ENCODE measurements around the gene TRAIP. TPM values are rescaled to one million over a fixed set of nuclear protein-coding genes. Genes with fewer than 3 reads are reported as not detected.
"Not testable (repeated sequence)": the region's sequence is repeated elsewhere in the genome, so short reads cannot be mapped to it uniquely, and the experiment has no call there.

Gene TRAIP
- total RNA-seq, 1 donor from 2014 or later = 30.4 TPM

GRCh38 chr3:49823131-49823530, 33.2 kb downstream of the TRAIP start:
- DNase-seq; H3K36me3 Mint-ChIP-seq (ENCODE audit: low read depth); H3K4me1 Mint-ChIP-seq; H3K9me3 Mint-ChIP-seq; H3K27me3 Mint-ChIP-seq; H3K4me3 Mint-ChIP-seq; intact Hi-C loops (cut with micrococcal nuclease); H3K27ac Mint-ChIP-seq: not testable (repeated sequence)

GRCh38 chr3:49813497-49814174, 42.7 kb downstream of the TRAIP start, which contains the start of gene UBA7:
TSS of gene UBA7 (minus strand) at chr3:49813953. CDS start at chr3:49813787, 166 bp downstream.
- no peaks in the 10 kb centered on the region for H3K9me3 Mint-ChIP-seq
- DNase-seq = peak; percentile 86
- intact Hi-C loops (cut with micrococcal nuclease) = loop anchor here (1.0 kb wide), 1 partner anchor 11 kb away; no protein-coding TSS in a partner anchor

GRCh38 chr3:49812916-49813496, 43.4 kb downstream of the TRAIP start:
- no peak for DNase-seq
- intact Hi-C loops (cut with micrococcal nuclease) = loop anchor here (1.0 kb wide), 1 partner anchor 11 kb away; no protein-coding TSS in a partner anchor
- Mint-ChIP-seq H3K27ac (peak overlapping the region; percentile 95), H3K9me3 (no peaks in the 10 kb centered on the region), H3K4me1 (peaks cover 32% of the 10 kb centered on the region), H3K36me3 (ENCODE audit: low read depth) (peaks cover 20% of the 10 kb centered on the region), H3K27me3 (no peaks in the 10 kb centered on the region), H3K4me3 (peak overlapping the region; percentile 96)

More at GRCh38 chr3:49813497-49814174, 42.7 kb downstream of the TRAIP start, which contains the start of gene UBA7:
- Mint-ChIP-seq H3K4me1 (peaks cover 29% of the 10 kb centered on the region), H3K36me3 (ENCODE audit: low read depth) (peaks cover 20% of the 10 kb centered on the region), H3K27ac (peak within 1 kb of the TSS; percentile 95), H3K4me3 (peak within 1 kb of the TSS; percentile 96), H3K27me3 (no peaks in the 10 kb centered on the region)

- Mint-ChIP-seq H3K27me3 (peaks cover 3% of the 10 kb centered on the region), H3K4me3 (no peak overlapping the region), H3K27ac (no peak overlapping the region), H3K9me3 (no peaks in the 10 kb centered on the region), H3K36me3 (ENCODE audit: low read depth) (peaks cover 24% of the 10 kb centered on the region), H3K4me1 (peaks cover 45% of the 10 kb centered on the region)
- DNase-seq = no peak
- intact Hi-C loops (cut with micrococcal nuclease) = no loop called here
These were observed 48.8 kb downstream of the TRAIP start for GRCh38 chr3:49807431-49808114.

- no peak for DNase-seq
- Mint-ChIP-seq H3K27me3 (peaks cover 8% of the 10 kb centered on the region), H3K27ac (no peak overlapping the region), H3K4me3 (peak overlapping the region; percentile 7), H3K4me1 (peaks cover 45% of the 10 kb centered on the region), H3K36me3 (ENCODE audit: low read depth) (peaks cover 21% of the 10 kb centered on the region), H3K9me3 (no peaks in the 10 kb centered on the region)
- intact Hi-C loops (cut with micrococcal nuclease) = no loop called here
These were observed 49.5 kb downstream of the TRAIP start for GRCh38 chr3:49806850-49807249.

- H3K27ac Mint-ChIP-seq = peak overlapping the region; percentile 37
- intact Hi-C loops (cut with micrococcal nuclease) = no loop called here
- peaks cover 15% of the 10 kb centered on the region for H3K36me3 Mint-ChIP-seq (ENCODE audit: low read depth)
- no peak for DNase-seq
- peaks cover 16% of the 10 kb centered on the region for H3K27me3 Mint-ChIP-seq
- H3K4me1 Mint-ChIP-seq = peaks cover 44% of the 10 kb centered on the region
- peak overlapping the region; percentile 7 for H3K4me3 Mint-ChIP-seq
- no peaks in the 10 kb centered on the region for H3K9me3 Mint-ChIP-seq
These were observed 50.3 kb downstream of the TRAIP start for GRCh38 chr3:49805897-49806701.

- Mint-ChIP-seq H3K4me1 (peaks cover 40% of the 10 kb centered on the region), H3K4me3 (no peak overlapping the region), H3K36me3 (ENCODE audit: low read depth) (peaks cover 13% of the 10 kb centered on the region), H3K27ac (peak overlapping the region; percentile 45), H3K27me3 (peaks cover 18% of the 10 kb centered on the region), H3K9me3 (no peaks in the 10 kb centered on the region)
- intact Hi-C loops (cut with micrococcal nuclease) = no loop called here
- no peak for DNase-seq
These were observed 51.0 kb downstream of the TRAIP start for GRCh38 chr3:49805367-49805782.

GRCh38 chr3:49804141-49805041, 52.0 kb downstream of the TRAIP start:
- H3K27ac Mint-ChIP-seq = peak overlapping the region; percentile 26
- peak overlapping the region; percentile 80 for H3K4me3 Mint-ChIP-seq
- peaks cover 18% of the 10 kb centered on the region for H3K27me3 Mint-ChIP-seq
- DNase-seq = no peak
- H3K9me3 Mint-ChIP-seq = no peaks in the 10 kb centered on the region
- H3K4me1 Mint-ChIP-seq = peaks cover 40% of the 10 kb centered on the region
- intact Hi-C loops (cut with micrococcal nuclease) = loop anchor here (5.0 kb wide), 2 partner anchors 53 to 283 kb away; partner anchors contain the start of genes RBM5 and TRAIP
- H3K36me3 Mint-ChIP-seq (ENCODE audit: low read depth) = peaks cover 5% of the 10 kb centered on the region

- H3K4me3 Mint-ChIP-seq = peak overlapping the region; percentile 80
- peaks cover 40% of the 10 kb centered on the region for H3K4me1 Mint-ChIP-seq
- no peak for DNase-seq
These were observed 52.8 kb downstream of the TRAIP start for GRCh38 chr3:49803465-49804140.

GRCh38 chr3:49802719-49803464, 53.5 kb downstream of the TRAIP start, which contains the start of gene INKA1:
TSS of gene INKA1 (plus strand) at chr3:49803261. CDS start at chr3:49803393, 132 bp downstream.
- Mint-ChIP-seq H3K27ac (peak within 1 kb of the TSS; percentile 35), H3K36me3 (ENCODE audit: low read depth) (peaks cover 4% of the 10 kb centered on the region), H3K4me1 (peaks cover 35% of the 10 kb centered on the region), H3K9me3 (no peaks in the 10 kb centered on the region), H3K4me3 (peak within 1 kb of the TSS; percentile 80), H3K27me3 (peaks cover 20% of the 10 kb centered on the region)
- intact Hi-C loops (cut with micrococcal nuclease) = loop anchor here (1.0 to 5.0 kb wide), 6 partner anchors 10 to 284 kb away; partner anchors contain the start of genes IP6K1, RBM5, TRAIP and UBA7
- peak; percentile 97 for DNase-seq

More at GRCh38 chr3:49803465-49804140, 52.8 kb downstream of the TRAIP start:
- Mint-ChIP-seq H3K27me3 (peaks cover 20% of the 10 kb centered on the region), H3K36me3 (ENCODE audit: low read depth) (peaks cover 5% of the 10 kb centered on the region), H3K27ac (peak overlapping the region; percentile 26), H3K9me3 (no peaks in the 10 kb centered on the region)
- intact Hi-C loops (cut with micrococcal nuclease) = loop anchor here (5.0 kb wide), 2 partner anchors 54 to 284 kb away; partner anchors contain the start of genes RBM5 and TRAIP

GRCh38 chr3:49801160-49801559, 55.2 kb downstream of the TRAIP start:
- Mint-ChIP-seq H3K27ac (no peak overlapping the region), H3K4me1 (peaks cover 19% of the 10 kb centered on the region), H3K9me3 (no peaks in the 10 kb centered on the region), H3K36me3 (ENCODE audit: low read depth) (peaks cover 2% of the 10 kb centered on the region), H3K27me3 (peaks cover 20% of the 10 kb centered on the region), H3K4me3 (no peak overlapping the region)
- intact Hi-C loops (cut with micrococcal nuclease) = loop anchor here (5.0 kb wide), 2 partner anchors 56 to 286 kb away; partner anchors contain the start of genes RBM5 and TRAIP
- no peak for DNase-seq

Data from activated CD4-positive, alpha-beta T cell treated with anti-CD3 and anti-CD28 coated beads, Interleukin-2, amount 10 ng/mL, durations not matched to agents 24 days and 14 days (primary cell).